ENCODE measurements around the gene CYP46A1.

- TF ChIP-seq CTCF (IDR thresholded peaks at IDR 0.05; ENCODE audit: low read length) = no peak
- TF ChIP-seq EZH2 (IDR thresholded peaks at IDR 0.05; ENCODE audit: borderline replicate concordance, low read length) = no peak
Measured at GRCh38 chr14:99679996-99680395, 4.1 kb upstream of the CYP46A1 start.
